Measurements from ENCODE around the gene POU6F2. TPM values are rescaled to one million over a fixed set of nuclear protein-coding genes. Genes with fewer than 3 reads are reported as not detected.

The POU6F2 gene
- total and polyA plus RNA-seq, 12 donors = 0.03 to 0.31 (median 0.19) TPM; not detected in 9

GRCh38 chr7:39402034-39402433 lies 424.3 kb downstream of the POU6F2 start:
- no peaks in the 10 kb centered on the region for H3K36me3 ChIP-seq (replicated peaks in 1 of 2)
- no peak overlapping the region for H3K4me3 ChIP-seq
- intact Hi-C loops (cut with DNase I) = no loop called here
- DNase-seq = no peak
- TF ChIP-seq CTCF (IDR thresholded peaks at IDR 0.05) (no peak), POLR2A (IDR thresholded peaks at IDR 0.05) (no peak)
- H3K4me1 ChIP-seq (replicated peaks in 1 of 2) = no peaks in the 10 kb centered on the region
- no peaks in the 10 kb centered on the region for H3K9me3 ChIP-seq (replicated peaks in 1 of 3)
- no peak overlapping the region for H3K27ac ChIP-seq
- no peaks in the 10 kb centered on the region for H3K27me3 ChIP-seq

- no peak overlapping the region for H3K4me3 ChIP-seq
- DNase-seq = no peak
- no peak for TF ChIP-seq CTCF (IDR thresholded peaks at IDR 0.05)
- no peak for TF ChIP-seq POLR2A (IDR thresholded peaks at IDR 0.05)
- H3K4me1 ChIP-seq (replicated peaks in 1 of 2) = no peaks in the 10 kb centered on the region
- 68 to 81% (median 78%) methylated on average over 1 of the region's 1 CpG for WGBS, 4 donors
- no peak overlapping the region for H3K27ac ChIP-seq
- H3K36me3 ChIP-seq (replicated peaks in 1 of 2) = no peaks in the 10 kb centered on the region
- H3K9me3 ChIP-seq (replicated peaks in 1 of 3) = no peaks in the 10 kb centered on the region
- intact Hi-C loops (cut with DNase I) = no loop called here
- H3K27me3 ChIP-seq = no peaks in the 10 kb centered on the region
Observed at GRCh38 chr7:39404907-39405306, 427.2 kb downstream of the POU6F2 start.

GRCh38 chr7:39405581-39405980 lies 427.9 kb downstream of the POU6F2 start:
- no peaks in the 10 kb centered on the region for H3K36me3 ChIP-seq (replicated peaks in 1 of 2)
- 84 to 99% (median 95%) methylated on average over 3 of the region's 3 CpGs for WGBS, 4 donors
- DNase-seq = no peak
- H3K27me3 ChIP-seq = no peaks in the 10 kb centered on the region
- no peak overlapping the region for H3K4me3 ChIP-seq
- intact Hi-C loops (cut with DNase I) = no loop called here
- no peak for TF ChIP-seq POLR2A (IDR thresholded peaks at IDR 0.05)
- no peaks in the 10 kb centered on the region for H3K4me1 ChIP-seq (replicated peaks in 1 of 2)
- H3K27ac ChIP-seq = no peak overlapping the region
- no peaks in the 10 kb centered on the region for H3K9me3 ChIP-seq (replicated peaks in 1 of 3)

GRCh38 chr7:39406467-39406866 lies 428.8 kb downstream of the POU6F2 start:
- intact Hi-C loops (cut with DNase I) = no loop called here
- Histone ChIP-seq H3K4me1 (replicated peaks in 1 of 2) (no peaks in the 10 kb centered on the region), H3K4me3 (no peak overlapping the region), H3K9me3 (replicated peaks in 1 of 3) (no peaks in the 10 kb centered on the region), H3K36me3 (replicated peaks in 1 of 2) (no peaks in the 10 kb centered on the region), H3K27me3 (no peaks in the 10 kb centered on the region), H3K27ac (no peak overlapping the region)
- no peak for TF ChIP-seq POLR2A (IDR thresholded peaks at IDR 0.05)
- TF ChIP-seq CTCF (IDR thresholded peaks at IDR 0.05) = no peak
- 74 to 85% (median 76%) methylated on average over 10 of the region's 10 CpGs for WGBS, 4 donors
- no peak for DNase-seq

GRCh38 chr7:39407137-39407536 lies 429.4 kb downstream of the POU6F2 start:
- Histone ChIP-seq H3K4me3 (no peak overlapping the region), H3K4me1 (replicated peaks in 1 of 2) (no peaks in the 10 kb centered on the region), H3K9me3 (replicated peaks in 1 of 3) (no peaks in the 10 kb centered on the region), H3K27ac (no peak overlapping the region), H3K27me3 (no peaks in the 10 kb centered on the region), H3K36me3 (replicated peaks in 1 of 2) (no peaks in the 10 kb centered on the region)
- TF ChIP-seq CTCF (IDR thresholded peaks at IDR 0.05) (no peak), POLR2A (IDR thresholded peaks at IDR 0.05) (no peak)
- no peak for DNase-seq
- intact Hi-C loops (cut with DNase I) = no loop called here
- WGBS, 4 donors = 38 to 50% (median 48%) methylated on average over 4 of the region's 4 CpGs
